ENCODE measurements around the gene STK25. TPM values are rescaled to one million over a fixed set of nuclear protein-coding genes. Genes with fewer than 3 reads are reported as not detected.

The STK25 gene
- total and polyA plus RNA-seq, 3 donors from 2014 or later, result 200 to 250 (median 224) TPM

DNA sequence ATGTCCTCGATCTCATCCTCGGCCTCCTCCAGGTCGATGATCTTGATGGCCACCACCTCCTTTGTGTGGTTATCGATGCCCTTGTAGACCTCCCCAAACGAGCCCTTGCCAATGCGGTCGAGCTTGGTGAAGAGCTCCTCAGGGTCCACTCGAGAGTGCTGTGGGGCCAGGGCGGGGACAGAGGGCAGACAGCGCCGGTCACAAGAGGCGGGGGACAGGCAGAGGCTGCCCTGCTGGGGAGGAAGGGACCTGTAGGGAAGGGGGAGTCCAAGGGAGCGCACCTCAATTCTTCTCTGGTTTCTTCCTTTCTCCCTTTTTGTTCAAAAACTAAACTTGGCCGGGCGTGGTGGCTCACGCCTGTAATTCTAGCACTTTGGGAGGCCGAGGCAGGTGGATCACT lies 6.8 kb downstream of the STK25 start:
- no peak for DNase-seq
- 91 to 96% methylated on average over 12 to 17 of the region's 17 CpGs for WGBS, 2 donors
- Histone ChIP-seq H3K4me1 (peaks cover 4% of the 10 kb centered on the region), H3K9me3 (no peaks in the 10 kb centered on the region), H3K27ac (no peak overlapping the region), H3K27me3 (no peaks in the 10 kb centered on the region), H3K4me3 (no peak overlapping the region), H3K36me3 (ENCODE audit: low read depth, missing control alignments) (no peaks in the 10 kb centered on the region)
- no peak for TF ChIP-seq POLR2A (IDR thresholded peaks at IDR 0.05)
- intact Hi-C loops (cut with DNase I; ENCODE audit: low total_unique reads), result no loop called here

DNA sequence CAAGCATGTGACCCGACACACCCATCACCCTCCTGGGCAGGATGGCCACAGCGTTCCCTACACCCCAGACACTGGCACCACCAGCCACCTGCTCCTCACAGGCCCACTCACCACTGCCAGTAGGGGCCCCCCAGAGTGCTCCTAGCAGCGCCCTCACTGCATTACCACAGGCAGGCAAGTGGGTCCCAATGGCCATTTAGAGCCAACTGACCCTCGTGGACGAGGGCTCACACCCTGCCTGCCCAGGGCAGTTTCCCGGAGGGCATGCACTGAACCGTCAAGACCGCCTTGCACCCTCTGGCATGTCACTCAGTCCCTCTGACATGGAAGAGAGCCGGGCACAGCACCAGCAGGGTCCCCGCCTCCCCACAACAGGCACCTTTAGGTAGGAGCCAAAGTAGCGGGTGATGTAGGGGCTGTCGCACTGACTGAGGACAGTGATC lies 7.3 kb downstream of the STK25 start:
- no peak for TF ChIP-seq POLR2A (IDR thresholded peaks at IDR 0.05)
- TF ChIP-seq, protein P1, sequence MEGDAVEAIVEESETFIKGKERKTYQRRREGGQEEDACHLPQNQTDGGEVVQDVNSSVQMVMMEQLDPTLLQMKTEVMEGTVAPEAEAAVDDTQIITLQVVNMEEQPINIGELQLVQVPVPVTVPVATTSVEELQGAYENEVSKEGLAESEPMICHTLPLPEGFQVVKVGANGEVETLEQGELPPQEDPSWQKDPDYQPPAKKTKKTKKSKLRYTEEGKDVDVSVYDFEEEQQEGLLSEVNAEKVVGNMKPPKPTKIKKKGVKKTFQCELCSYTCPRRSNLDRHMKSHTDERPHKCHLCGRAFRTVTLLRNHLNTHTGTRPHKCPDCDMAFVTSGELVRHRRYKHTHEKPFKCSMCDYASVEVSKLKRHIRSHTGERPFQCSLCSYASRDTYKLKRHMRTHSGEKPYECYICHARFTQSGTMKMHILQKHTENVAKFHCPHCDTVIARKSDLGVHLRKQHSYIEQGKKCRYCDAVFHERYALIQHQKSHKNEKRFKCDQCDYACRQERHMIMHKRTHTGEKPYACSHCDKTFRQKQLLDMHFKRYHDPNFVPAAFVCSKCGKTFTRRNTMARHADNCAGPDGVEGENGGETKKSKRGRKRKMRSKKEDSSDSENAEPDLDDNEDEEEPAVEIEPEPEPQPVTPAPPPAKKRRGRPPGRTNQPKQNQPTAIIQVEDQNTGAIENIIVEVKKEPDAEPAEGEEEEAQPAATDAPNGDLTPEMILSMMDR (IDR thresholded peaks at IDR 0.05), result no peak
- DNase-seq, result no peak
- Histone ChIP-seq H3K36me3 (ENCODE audit: low read depth, missing control alignments) (no peaks in the 10 kb centered on the region), H3K4me1 (peaks cover 4% of the 10 kb centered on the region), H3K9me3 (no peaks in the 10 kb centered on the region), H3K27ac (no peak overlapping the region), H3K27me3 (no peaks in the 10 kb centered on the region), H3K4me3 (no peak overlapping the region)
- 96% methylated on average over 5 to 11 of the region's 12 CpGs for WGBS, 2 donors
- intact Hi-C loops (cut with DNase I; ENCODE audit: low total_unique reads), result no loop called here

DNA sequence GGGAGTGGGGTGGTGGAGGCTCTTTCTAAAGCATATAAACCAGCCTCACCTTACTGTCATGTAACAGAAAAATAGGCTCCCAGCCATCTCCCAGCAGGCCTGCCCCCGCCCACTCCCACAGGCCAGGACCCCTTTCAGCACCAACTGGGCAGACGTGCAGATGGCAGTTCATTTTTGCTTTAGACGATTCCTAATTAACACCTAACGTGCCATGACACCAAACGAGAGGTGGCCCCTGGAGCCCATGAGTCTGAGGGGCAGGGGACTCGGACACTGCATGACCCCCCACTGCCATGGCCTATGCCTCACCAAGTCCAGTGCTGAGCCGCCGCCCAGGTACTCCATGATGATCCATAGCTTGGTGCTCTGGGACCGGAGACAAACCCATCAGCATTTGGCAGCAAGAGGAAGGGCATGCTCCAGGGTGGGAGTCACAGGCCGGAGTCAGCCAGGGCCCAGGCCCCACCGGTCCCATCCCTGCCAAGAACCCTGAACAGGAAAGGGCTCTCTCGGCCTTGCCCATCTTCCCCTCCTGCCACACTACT lies 7.9 kb downstream of the STK25 start:
- WGBS, 2 donors, result 85 to 88% methylated on average over 6 to 12 of the region's 12 CpGs
- peaks cover 3% of the 10 kb centered on the region for H3K4me1 ChIP-seq
- H3K9me3 ChIP-seq, result no peaks in the 10 kb centered on the region
- H3K27ac ChIP-seq, result no peak overlapping the region
- no peaks in the 10 kb centered on the region for H3K36me3 ChIP-seq (ENCODE audit: low read depth, missing control alignments)
- no peak overlapping the region for H3K4me3 ChIP-seq
- H3K27me3 ChIP-seq, result no peaks in the 10 kb centered on the region
- TF ChIP-seq POLR2A (IDR thresholded peaks at IDR 0.05), result no peak
- TF ChIP-seq, protein P1 (IDR thresholded peaks at IDR 0.05), result no peak
- intact Hi-C loops (cut with DNase I; ENCODE audit: low total_unique reads), result no loop called here
- no peak for DNase-seq

DNA sequence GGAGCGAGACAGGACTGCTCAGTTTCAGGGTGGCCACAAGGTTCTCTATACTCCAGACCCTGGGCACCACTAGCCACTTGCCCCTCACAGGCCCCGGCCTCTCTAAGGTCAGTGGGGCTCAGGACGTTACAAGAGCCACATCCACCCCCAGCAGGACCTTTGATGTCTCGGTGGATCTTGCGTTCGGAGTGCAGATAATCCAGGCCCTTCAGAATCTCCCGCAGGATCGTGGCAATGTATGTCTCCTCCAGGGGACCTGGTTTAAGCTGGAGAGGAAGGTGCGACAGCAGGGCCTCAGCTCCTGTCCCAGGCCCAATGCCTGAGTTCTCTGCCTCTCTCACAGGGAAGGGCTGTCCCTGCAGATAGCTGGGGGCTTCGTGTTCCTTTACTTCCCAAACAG lies 8.4 kb downstream of the STK25 start:
- no peak for DNase-seq
- Histone ChIP-seq H3K27me3 (no peaks in the 10 kb centered on the region), H3K9me3 (no peaks in the 10 kb centered on the region), H3K36me3 (ENCODE audit: low read depth, missing control alignments) (no peaks in the 10 kb centered on the region), H3K27ac (no peak overlapping the region), H3K4me1 (no peaks in the 10 kb centered on the region), H3K4me3 (no peak overlapping the region)
- intact Hi-C loops (cut with DNase I; ENCODE audit: low total_unique reads), result no loop called here
- WGBS, 2 donors, result 95 to 100% methylated on average over 4 to 10 of the region's 10 CpGs
- TF ChIP-seq, protein P1 (IDR thresholded peaks at IDR 0.05), result no peak
- no peak for TF ChIP-seq POLR2A (IDR thresholded peaks at IDR 0.05)

DNA sequence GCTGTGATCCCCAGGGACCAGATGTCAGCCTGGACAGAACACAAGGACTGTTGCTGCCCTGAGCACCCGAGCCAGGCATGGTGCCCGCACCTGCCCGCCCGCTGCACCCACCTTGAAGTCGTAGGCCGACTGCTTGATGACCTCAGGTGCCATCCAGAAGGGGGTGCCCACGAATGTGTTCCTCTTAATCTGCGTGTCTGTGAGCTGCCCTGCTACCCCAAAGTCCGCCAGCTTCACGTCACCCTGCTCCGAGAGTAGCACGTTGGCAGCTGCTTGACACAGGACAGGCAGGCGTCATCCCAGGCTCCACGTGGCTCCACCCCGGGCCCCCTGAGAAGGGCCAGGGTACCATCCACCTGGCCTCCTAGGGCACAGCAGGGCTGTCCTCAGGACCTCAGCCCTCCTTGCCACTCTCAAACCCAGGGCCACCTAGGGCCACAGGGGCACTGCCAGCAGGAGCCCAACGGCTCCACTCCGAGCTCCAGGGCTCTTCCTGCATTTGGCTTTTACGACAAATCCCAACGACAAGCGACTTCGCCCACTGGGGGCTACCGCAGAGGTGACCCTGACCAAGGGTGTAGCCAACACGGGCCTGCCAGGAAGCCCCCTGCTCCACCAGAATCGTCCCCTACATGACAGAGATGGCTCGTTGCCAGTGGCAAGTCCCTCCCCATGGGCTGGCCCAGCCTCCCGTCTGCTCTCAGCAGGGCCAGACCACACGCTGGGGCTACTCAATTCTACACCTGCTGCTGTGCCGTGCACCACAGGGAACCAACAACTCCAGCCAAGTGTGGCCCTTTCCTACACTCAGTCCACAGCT lies 9.0 kb downstream of the STK25 start:
- intact Hi-C loops (cut with DNase I; ENCODE audit: low total_unique reads), result no loop called here
- Histone ChIP-seq H3K36me3 (ENCODE audit: low read depth, missing control alignments) (no peaks in the 10 kb centered on the region), H3K4me1 (no peaks in the 10 kb centered on the region), H3K27ac (no peak overlapping the region), H3K27me3 (no peaks in the 10 kb centered on the region), H3K4me3 (no peak overlapping the region), H3K9me3 (no peaks in the 10 kb centered on the region)
- TF ChIP-seq, protein P1 (IDR thresholded peaks at IDR 0.05), result no peak
- no peak for TF ChIP-seq POLR2A (IDR thresholded peaks at IDR 0.05)
- WGBS, 2 donors, result 84 to 91% methylated on average over 17 to 28 of the region's 28 CpGs
- no peak for DNase-seq

Measured in testis (tissue), 3 donors.